Activated CD8-positive, alpha-beta memory T cell treated with anti-CD3 and anti-CD28 coated beads for 24 hours (primary cell): ENCODE results near the gene PRAMEF5.
"Not testable (repeated sequence)": the region's sequence is repeated elsewhere in the genome, so short reads cannot be mapped to it uniquely, and the experiment has no call there.

Source experiments
- DNase-seq: peaks from one replicate; pipeline ENCODE4 v3.0.0-alpha.2; 2020

PRAMEF5 gene

DNA sequence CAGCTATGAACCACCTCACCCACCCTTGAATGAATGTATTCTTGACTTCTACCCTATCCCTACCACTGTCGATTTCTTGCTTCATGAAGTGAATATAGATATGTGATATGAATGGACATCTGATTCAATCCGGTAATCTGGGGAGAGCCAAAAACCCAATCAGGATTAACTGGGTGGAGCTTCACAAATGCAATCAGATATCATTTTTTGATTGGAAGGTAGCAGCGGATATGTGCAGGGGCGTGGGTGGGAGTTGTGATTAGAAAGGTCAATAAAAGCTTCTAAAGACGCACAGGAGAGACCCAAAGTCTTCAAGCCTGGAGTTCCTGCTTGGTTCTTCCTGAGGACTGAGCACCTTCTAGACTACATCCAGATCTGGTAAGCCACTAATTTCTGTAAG lies at the start of gene PRAMEF5:
Gene PRAMEF5 (plus strand): TSS at position 301 of the 400 bp plus-strand sequence. CDS start 5,071 bp downstream, outside the sequence.
- not testable (repeated sequence) for DNase-seq

DNA sequence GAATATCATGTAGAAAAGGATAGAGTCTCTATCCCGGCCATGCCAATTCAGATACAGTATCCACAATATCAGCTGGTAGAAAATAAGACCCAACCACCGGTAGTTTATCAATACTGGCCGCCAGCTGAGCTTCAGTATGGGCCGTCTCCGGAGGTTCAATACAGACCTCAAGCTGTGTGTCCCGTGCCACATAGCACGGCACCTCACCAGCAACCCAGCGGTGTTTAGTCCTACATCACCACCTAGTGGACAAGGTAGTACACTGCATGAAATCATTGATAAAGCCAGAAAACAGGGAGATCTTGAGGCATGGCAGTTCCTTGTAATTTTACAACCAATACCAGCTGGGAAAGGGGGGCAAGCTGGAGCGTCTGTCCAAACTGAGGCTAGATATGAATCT lies 45.3 kb upstream of the PRAMEF5 start:
- not testable (repeated sequence) for DNase-seq

DNA sequence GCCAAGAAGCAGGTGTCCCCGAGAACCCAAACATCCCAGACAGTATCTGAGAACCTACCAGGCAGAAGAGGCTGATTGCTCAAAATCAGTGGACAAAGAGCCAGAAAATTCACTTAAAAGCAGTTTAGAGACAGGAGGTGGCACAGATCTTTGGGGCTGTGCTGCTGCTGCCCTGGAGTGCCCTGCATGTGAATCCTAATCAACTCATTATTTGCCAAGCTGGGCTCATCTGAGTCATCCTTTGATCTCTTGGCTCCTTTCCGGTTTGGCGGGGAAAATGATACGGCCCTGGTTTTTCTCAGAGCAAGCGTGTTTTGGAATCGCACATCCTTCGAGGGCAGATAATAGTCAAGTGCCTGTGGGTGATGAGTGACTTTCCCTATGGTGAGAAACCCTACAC lies 37.4 kb upstream of the PRAMEF5 start:
- not testable (repeated sequence) for DNase-seq

GRCh38 chr1:13219203-13219602 lies 34.8 kb upstream of the PRAMEF5 start:
- not testable (repeated sequence) for DNase-seq

DNA sequence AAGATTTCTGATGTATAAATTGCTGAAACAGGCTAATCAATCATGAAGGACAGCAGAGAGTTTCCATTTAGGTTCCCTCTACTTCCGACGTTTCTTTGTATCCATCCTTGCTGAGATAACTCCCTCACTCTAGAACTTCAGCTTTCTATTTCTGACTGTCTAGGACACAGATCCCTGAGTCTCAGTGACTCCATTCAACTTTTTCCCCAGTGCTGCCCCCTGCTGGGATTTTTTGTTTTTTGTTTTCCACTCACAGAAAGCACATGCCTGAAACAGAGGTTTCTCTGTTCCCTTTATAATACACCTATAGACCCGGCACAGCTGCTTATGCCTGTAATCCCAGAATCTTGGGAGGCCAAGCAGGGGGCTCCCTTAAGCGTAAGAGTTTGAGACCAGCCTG lies 31.2 kb upstream of the PRAMEF5 start:
- not testable (repeated sequence) for DNase-seq

DNA sequence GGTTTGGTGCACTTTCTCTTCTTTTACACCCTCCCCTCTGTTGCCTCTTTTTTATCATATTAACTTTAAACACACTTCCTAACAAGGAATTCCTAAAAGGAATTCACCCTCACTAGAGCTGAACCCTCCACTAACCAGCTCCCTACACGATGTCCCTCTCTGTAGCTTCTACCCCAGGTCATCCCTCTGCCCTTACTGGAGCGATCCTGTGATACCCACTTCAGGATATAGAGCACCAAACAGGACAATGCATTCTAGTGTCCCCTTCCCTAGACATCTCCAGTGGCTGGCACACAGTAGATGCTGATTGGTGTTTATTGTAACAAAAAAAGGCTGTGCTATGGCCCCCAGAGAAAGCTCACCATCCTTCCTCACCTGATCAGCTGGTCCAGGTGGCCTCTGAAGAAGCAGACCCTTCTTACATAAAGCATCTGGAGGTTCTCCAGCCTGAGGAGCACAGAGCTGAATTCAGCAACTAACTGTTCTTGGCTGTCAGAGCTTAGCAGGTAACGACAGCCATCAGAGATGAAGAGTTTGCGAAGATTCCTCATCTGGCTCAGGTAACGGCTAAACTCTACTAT lies 29.4 kb upstream of the PRAMEF5 start:
- peak; percentile 52 for DNase-seq

DNA sequence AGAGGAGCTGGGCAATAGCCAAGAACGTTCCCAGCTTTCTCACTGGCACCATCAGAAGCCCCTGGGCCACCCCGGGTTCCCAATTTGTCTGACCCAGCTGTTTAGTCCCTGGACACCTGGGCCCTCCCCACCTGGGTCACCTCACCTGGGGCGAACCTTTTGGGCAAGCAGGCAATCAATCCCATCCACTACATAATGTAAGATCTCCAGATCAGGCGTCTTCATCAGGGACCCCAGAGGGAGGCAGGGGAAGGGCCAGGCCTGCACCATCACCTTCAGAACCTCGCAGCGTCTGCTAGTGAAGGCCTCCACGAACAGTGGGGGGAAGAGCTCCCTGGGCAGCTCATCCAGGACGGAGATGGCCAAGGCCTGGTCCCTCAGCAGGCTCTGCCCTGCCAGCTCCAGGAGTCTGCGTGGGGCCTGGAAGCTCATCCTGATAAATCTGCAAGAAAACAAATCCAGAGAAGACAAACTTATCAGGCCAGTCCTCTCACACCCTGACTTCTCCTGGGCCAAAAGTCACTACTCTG lies 28.3 kb upstream of the PRAMEF5 start, which contains the start of gene PRAMEF18:
Gene PRAMEF18 (minus strand): TSS at position 480 of the 530 bp plus-strand sequence. CDS start 48 bp downstream, at position 432.
- peak; percentile 49 for DNase-seq

DNA sequence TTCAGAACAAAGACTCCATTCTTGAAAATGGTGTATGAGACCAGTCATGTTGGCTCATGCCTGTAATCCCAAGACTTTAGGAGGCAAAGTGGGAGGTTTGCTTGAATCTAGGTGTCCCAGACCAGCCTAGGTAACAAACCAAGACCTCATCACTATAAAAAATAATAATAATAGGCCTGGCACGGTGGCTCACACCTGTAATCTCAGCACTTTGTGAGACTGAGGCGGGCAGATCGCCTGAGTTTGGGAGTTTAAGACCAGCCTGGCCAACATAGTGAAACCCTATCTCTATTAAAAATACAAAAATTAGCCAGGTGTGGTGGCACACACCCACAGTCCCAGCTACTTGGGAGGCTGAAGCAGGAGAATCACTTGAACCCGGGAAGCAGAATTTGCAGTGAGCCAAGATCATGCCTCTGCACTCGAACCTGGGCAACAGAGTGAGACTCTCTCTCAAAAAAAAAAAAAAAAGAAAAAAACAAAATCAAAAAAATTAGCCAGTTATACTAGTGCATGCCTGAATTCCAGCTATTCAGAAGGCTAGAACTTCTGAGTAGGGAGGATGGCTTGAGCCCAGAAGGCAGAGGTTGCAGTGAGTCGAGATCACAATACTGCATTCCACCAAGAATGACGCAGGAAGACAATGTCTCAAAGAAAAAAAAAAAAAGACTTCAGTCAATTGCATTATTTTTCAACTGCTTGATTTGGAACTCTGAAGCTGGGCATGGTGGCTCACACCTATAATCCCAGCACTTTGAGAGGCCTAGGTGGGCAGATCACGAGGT lies 26.5 kb upstream of the PRAMEF5 start:
- peak; percentile 26 for DNase-seq

DNA sequence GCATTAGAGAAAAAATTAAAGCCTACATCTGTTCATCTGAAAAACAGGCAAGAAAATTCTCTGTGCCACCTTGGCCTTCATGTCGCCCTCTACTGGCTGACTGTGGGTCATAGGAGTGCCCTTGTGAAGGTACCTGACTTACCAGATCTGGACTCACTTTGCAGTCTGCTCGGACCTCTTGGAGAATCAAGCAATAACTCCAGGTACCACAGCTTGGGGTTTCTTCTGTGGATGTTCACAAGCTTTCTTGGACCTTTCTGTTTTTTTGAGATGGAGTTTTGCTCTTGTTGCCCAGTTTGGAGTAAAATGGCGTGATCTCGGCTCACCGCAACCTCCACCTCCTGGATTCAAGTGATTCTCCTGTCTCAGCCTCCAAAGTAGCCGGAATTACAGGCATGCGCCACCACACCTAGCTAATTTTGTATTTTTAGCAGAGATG lies 25.6 kb upstream of the PRAMEF5 start:
- DNase-seq: peak; percentile 59

GRCh38 chr1:13230096-13230495 lies 23.9 kb upstream of the PRAMEF5 start:
- peak; percentile 17 for DNase-seq

GRCh38 chr1:13230601-13231000 lies 23.4 kb upstream of the PRAMEF5 start:
- peak; percentile 33 for DNase-seq

DNA sequence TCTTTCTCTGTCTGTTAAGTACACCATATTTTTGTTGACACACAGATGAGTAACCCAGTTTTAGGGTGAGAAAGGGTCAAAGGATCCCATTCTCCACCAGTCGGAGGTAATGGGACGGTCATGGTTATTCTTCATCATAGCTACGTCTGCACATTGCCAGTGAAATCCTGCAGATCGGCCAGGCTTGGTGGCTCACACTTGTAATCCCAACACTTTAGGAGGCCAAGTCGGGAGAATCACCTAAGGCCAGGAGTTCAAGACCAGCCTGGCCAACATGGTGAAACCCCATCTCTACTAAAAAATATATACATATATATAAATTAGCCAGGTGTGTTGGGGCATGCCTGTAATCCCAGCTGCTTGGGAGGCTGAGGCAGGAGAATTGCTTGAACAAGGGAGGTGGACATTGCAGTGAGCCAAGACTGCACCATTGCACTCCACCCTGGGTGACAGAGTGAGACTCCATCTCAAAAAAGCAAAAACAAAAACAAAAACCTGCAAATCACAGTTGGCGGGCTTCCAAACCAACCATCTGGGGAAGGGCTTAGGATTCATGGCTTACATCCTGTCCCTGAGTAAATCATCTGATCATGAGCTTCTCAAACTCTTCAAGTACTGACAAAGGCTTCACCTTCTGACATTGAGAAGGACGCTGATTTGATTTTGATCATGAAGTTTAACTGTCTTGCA lies 22.8 kb upstream of the PRAMEF5 start:
- DNase-seq: peak; percentile 42

GRCh38 chr1:13232056-13232455 lies 21.9 kb upstream of the PRAMEF5 start:
- peak; percentile 24 for DNase-seq

- peak; percentile 40 for DNase-seq
These were observed 19.9 kb upstream of the PRAMEF5 start for GRCh38 chr1:13234057-13234456.

DNA sequence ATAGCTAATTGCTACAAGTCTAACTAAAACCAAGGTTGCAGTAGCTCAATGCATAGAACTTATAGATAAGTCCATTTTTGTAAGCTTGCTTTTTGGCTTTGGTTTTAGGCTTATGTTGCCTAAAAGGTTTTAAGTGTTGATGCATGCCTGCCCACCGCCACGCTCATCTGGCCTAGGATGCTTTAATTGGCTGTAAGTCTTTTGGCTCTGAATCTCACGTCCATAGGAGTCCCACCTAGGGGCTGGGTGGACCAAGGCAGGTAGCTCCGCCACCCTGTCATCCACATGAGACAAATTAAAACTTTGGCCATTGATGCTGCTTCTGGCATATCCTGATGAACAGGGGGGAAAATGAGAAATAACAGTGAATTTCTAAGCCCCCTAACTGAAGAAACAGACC lies 16.4 kb upstream of the PRAMEF5 start:
- not testable (repeated sequence) for DNase-seq

DNA sequence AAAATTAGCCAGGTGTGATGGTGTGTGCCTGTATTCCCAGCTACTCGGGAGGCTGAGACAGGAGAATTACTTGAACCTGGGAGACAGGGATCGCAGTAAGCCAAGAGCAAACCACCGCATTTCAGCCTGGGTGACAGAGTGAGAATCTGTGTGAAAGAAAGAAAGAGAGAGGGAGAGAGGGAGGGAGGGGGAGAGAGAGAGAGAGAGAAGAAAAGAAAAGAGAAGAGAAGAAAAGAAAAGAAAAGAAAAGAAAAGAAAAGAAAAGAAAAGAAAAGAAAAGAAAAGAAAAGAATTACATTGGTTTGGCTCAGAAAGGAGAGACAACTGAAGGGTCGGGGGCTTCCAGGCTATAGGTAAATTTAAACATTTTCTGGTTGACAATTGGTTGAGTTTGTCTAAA lies 14.4 kb upstream of the PRAMEF5 start:
- not testable (repeated sequence) for DNase-seq

DNA sequence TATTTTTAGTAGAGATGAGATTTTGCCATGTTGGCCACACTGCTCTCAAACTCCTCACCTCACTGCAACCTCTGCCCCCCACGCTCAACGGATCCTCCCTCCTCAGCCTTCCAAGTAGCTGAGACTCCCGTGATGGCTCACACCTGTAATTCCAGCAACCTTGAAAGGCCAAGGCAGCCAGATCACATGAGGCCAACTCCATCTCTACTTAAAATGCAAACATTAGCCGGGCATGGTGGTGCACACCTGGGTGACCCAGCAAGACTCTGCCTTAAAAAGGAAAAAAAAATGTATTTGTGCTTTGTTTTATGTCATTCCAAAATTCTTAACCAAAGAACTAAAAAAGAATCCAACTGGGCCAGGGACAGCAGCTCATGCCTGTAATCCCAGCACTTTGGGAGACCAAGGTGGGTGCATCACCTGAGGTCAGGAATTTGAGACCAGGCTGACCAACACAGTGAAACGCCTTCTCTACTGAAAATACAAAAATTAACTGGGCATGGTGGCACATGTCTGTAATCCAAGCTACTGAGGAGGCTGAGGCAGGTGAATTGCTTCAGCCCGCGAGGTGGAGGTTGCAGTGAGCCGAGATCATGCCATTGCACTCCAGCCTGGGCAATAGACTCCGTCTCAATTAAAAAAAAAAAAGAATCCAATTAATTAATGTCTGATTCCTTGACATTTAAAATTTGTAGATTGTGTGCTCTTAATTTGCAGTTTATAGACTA lies 10.3 kb upstream of the PRAMEF5 start:
- DNase-seq: not testable (repeated sequence)

GRCh38 chr1:13245841-13246553 lies 8.0 kb upstream of the PRAMEF5 start:
- DNase-seq: not testable (repeated sequence)

GRCh38 chr1:13246554-13246871 lies 7.5 kb upstream of the PRAMEF5 start:
- DNase-seq: not testable (repeated sequence)

GRCh38 chr1:13247122-13247521 lies 6.9 kb upstream of the PRAMEF5 start:
- DNase-seq: not testable (repeated sequence)

- DNase-seq: not testable (repeated sequence)
These were observed 11.1 kb downstream of the PRAMEF5 start for GRCh38 chr1:13265124-13265523.

- DNase-seq: not testable (repeated sequence)
These were observed 23.0 kb downstream of the PRAMEF5 start for GRCh38 chr1:13277016-13277415.
